ENCODE measurements around the gene RCBTB2. TPM values are rescaled to one million over a fixed set of nuclear protein-coding genes. Genes with fewer than 3 reads are reported as not detected.

Gene RCBTB2
- total RNA-seq, 2 experiments from 2014 or later, result 6.1 to 6.5 TPM

DNA sequence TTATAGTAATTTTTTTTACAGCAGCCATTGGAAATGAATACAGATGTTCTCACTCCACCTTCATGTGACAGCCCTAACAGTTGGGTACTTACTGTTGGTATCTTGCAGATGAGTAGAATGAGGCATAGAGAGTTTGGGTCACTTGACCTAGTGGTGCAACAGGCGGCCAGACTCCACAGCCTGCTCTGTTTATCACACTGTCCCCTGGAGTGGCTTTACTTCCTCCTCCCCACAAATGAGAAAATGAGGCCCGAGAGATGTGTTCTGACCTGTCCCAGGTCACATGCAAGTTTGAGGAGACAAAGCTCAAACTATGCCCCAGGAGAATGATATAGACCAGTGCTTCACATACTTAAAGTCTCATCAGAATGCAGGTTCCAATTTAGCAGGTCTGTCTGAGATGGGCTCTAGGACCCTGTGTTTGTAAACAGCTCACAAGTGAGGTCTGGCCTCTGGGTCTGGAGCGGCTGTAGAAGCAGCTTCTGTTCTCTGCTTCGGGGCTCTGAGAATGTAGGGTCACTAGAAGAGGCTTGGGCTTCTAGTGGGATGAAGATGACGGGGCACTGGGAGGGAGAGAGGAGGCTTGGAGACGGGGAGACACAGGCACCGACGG lies 37.4 kb upstream of the RCBTB2 start:
- ChIA-PET CTCF (interaction anchor here (0.7 kb wide), 1 partner anchor 9 kb away, joined by 3 read pairs; no protein-coding TSS in a partner anchor), POLR2A (interaction anchor here (0.7 to 1.1 kb wide), 3 partner anchors 9 to 38 kb away, joined by 3 to 6 read pairs (median 4); partner anchors contain the start of gene RCBTB2)
- ATAC-seq (ENCODE audit: poor library complexity) (no peak), DNase-seq (peak in 2 of 14 experiments; percentile 33 to 38)
- TF ChIP-seq CTCF (IDR thresholded peaks at IDR 0.05), result no peak
- Histone ChIP-seq H3K27me3 (ENCODE audit: control insufficient read depth in 1 of 2, insufficient read depth in 2 of 2, low read length in 2 of 2) (peaks cover 0 to 4% of the 10 kb centered on the region in 2 experiments), H3K27ac (ENCODE audit: low read depth in 1 of 2, low read length in 2 of 2) (no peak overlapping the region), H3K36me3 (ENCODE audit: insufficient read depth, low read length) (no peaks in the 10 kb centered on the region), H3K4me3 (ENCODE audit: low read length) (no peak overlapping the region), H3K9me3 (ENCODE audit: control insufficient read depth in 1 of 2, insufficient read depth in 1 of 2, low read length in 2 of 2) (no peaks in the 10 kb centered on the region), H3K4me1 (ENCODE audit: insufficient read depth, low read length) (peaks cover 26% of the 10 kb centered on the region)
- Mint-ChIP-seq H3K27me3 (peaks cover 10% of the 10 kb centered on the region), H3K4me1 (ENCODE audit: low read depth) (peaks cover 17% of the 10 kb centered on the region), H3K36me3 (ENCODE audit: low read depth) (no peaks in the 10 kb centered on the region), H3K4me3 (no peak overlapping the region), H3K9me3 (no peaks in the 10 kb centered on the region), H3K27ac (no peak overlapping the region)
- intact Hi-C loops (cut with DNase I, micrococcal nuclease), result no loop called here

DNA sequence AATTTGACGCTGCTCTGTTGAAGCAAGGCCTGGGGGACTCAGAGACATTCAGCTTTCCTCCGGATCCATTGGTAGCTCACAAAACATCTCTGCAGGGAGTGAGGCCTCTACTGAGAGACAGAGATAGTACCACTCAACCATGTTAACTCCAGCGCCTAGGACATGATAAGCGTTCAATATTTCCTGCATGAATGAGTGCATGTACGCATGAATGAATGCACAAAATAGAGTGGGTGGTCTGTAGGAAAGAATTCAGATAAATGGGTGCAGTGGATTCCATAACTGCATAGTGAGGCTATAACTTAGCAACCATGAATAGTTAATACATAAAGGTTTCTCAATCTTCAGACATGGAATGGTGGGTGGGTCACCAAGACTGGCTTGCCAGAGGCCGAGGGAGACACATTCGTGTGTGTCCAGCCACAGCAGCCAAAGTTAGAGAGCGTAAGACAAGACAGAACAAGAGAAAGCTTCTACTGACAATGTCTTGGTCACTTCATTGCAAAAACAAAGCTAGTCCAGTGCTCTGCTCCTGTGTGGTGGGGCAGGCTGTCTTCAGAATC lies 36.3 kb upstream of the RCBTB2 start:
- intact Hi-C loops (cut with DNase I, micrococcal nuclease), result loop anchor here in 1 of 2 experiments (5.0 kb wide), 1 partner anchor 67 kb away; no protein-coding TSS in a partner anchor

More for the DNA sequence above, 36.3 kb upstream of the RCBTB2 start:
- Histone ChIP-seq H3K4me3 (ENCODE audit: low read length) (no peak overlapping the region), H3K36me3 (ENCODE audit: insufficient read depth, low read length) (no peaks in the 10 kb centered on the region), H3K27me3 (ENCODE audit: control insufficient read depth in 1 of 2, insufficient read depth in 2 of 2, low read length in 2 of 2) (peaks cover 0 to 4% of the 10 kb centered on the region in 2 experiments), H3K27ac (ENCODE audit: low read depth in 1 of 2, low read length in 2 of 2) (no peak overlapping the region), H3K9me3 (ENCODE audit: control insufficient read depth in 1 of 2, insufficient read depth in 1 of 2, low read length in 2 of 2) (no peaks in the 10 kb centered on the region), H3K4me1 (ENCODE audit: insufficient read depth, low read length) (peaks cover 25% of the 10 kb centered on the region)
- no peak for ATAC-seq (ENCODE audit: poor library complexity)
- CTCF ChIA-PET, result no interaction called here
- Mint-ChIP-seq H3K4me1 (ENCODE audit: low read depth) (peaks cover 27% of the 10 kb centered on the region), H3K27ac (no peak overlapping the region), H3K36me3 (ENCODE audit: low read depth) (no peaks in the 10 kb centered on the region), H3K4me3 (no peak overlapping the region), H3K27me3 (peaks cover 20% of the 10 kb centered on the region), H3K9me3 (no peaks in the 10 kb centered on the region)
- POLR2A ChIA-PET, result interaction anchor here (1.0 to 2.2 kb wide), 3 partner anchors 10 to 37 kb away, joined by 4 to 6 read pairs (median 4); partner anchors contain the start of gene RCBTB2
- no peak for DNase-seq
- TF ChIP-seq CTCF (IDR thresholded peaks at IDR 0.05), result no peak
